ENCODE results near the gene TMEM150B. TPM values are rescaled to one million over a fixed set of nuclear protein-coding genes. Genes with fewer than 3 reads are reported as not detected.

The TMEM150B gene
- total RNA-seq, 1 donor from 2014 or later: not detected

GRCh38 chr19:55276720-55277430 lies 48.3 kb downstream of the TMEM150B start:
- TF ChIP-seq POLR2A (IDR thresholded peaks at IDR 0.05): no peak
- TF ChIP-seq POLR2AphosphoS5 (IDR thresholded peaks at IDR 0.05; ENCODE audit: insufficient read depth in 1 of 2, low read depth in 1 of 2): no peak
- no peak for TF ChIP-seq CTCF (IDR thresholded peaks at IDR 0.05)
- DNase-seq (ENCODE audit: extremely low spot score in 2 of 2): no peak
- H3K4me3 ChIP-seq: no peak overlapping the region
- no peaks in the 10 kb centered on the region for H3K9me3 ChIP-seq
- intact Hi-C loops (cut with DNase I): no loop called here
- peaks cover 0 to 47% of the 10 kb centered on the region in 2 donors for H3K36me3 ChIP-seq
- H3K27ac ChIP-seq: no peak overlapping the region
- H3K27me3 ChIP-seq: no peaks in the 10 kb centered on the region
- peaks cover 21% of the 10 kb centered on the region for H3K4me1 ChIP-seq

- no peak for DNase-seq (ENCODE audit: extremely low spot score in 2 of 2)
- Histone ChIP-seq H3K4me1 (peaks cover 21% of the 10 kb centered on the region), H3K27me3 (no peaks in the 10 kb centered on the region), H3K9me3 (no peaks in the 10 kb centered on the region), H3K36me3 (peaks cover 0 to 55% of the 10 kb centered on the region in 2 donors), H3K4me3 (no peak overlapping the region), H3K27ac (no peak overlapping the region)
- intact Hi-C loops (cut with DNase I): no loop called here
- no peak for TF ChIP-seq POLR2AphosphoS5 (IDR thresholded peaks at IDR 0.05; ENCODE audit: insufficient read depth in 1 of 2, low read depth in 1 of 2)
- TF ChIP-seq CTCF (IDR thresholded peaks at IDR 0.05): no peak
- no peak for TF ChIP-seq POLR2A (IDR thresholded peaks at IDR 0.05)
Observed at GRCh38 chr19:55275851-55276719, 49.1 kb downstream of the TMEM150B start.

DNA sequence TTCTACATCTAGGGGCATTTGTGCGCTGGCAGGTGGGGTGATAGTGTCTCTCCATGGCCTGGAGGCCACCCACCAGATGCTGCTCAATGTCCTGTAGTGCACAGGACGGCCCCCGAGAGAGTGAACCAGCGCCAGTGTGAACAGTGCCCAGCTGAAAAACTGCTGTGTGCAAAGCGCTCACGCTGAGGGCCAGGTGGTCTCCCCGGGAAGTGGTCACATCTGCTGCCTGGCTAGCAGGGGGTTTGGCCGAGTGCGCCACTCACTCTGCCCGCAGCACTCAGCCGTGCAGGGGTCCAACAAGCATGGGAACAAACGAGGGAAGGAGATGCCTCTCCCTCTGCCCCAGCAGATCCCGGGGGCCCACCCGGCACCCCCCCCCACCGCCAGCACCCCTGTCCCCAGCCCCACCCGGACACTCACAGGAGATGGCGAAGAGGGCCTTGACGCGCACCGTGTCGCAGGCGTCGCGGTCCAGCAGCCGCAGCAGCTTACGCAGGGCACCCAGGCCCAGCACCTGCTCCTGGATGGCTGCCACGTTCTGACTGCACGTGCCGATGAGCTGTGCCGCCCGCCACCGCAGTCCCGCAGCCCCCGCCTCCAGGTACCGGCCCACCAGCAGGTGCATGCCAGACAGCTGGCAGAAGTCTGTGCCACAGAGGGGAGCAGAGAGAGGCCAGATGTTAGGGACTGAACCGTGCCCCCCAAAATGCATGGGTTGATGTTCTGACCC lies 51.0 kb downstream of the TMEM150B start:
- H3K9me3 ChIP-seq: no peaks in the 10 kb centered on the region
- intact Hi-C loops (cut with DNase I): no loop called here
- H3K27me3 ChIP-seq: no peaks in the 10 kb centered on the region
- peaks cover 0 to 55% of the 10 kb centered on the region in 2 donors for H3K36me3 ChIP-seq
- H3K4me3 ChIP-seq: no peak overlapping the region
- H3K27ac ChIP-seq: no peak overlapping the region
- TF ChIP-seq CTCF (IDR thresholded peaks at IDR 0.05): no peak
- H3K4me1 ChIP-seq: peaks cover 6% of the 10 kb centered on the region
- no peak for DNase-seq (ENCODE audit: extremely low spot score in 2 of 2)

DNA sequence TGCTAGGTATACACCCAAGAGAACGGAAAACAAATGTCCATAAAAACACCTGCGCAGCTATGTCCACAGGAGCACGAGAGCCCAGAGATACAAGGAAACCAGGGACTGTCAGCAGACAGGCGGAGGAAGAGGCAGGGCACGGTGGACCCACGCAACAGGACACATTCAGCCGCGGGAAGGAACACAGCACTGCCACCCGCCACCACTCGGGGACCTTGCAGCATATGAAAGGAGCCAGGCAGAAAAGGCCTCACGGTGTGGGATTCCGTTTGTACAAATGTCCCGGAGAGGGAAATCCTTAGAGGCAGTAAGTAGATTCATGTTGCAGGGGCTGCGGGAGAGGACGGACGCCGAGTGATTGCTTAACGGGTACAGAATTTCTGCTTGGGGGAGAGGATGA lies 53.0 kb downstream of the TMEM150B start:
- H3K27ac ChIP-seq: no peak overlapping the region
- H3K4me1 ChIP-seq: no peaks in the 10 kb centered on the region
- peaks cover 0 to 50% of the 10 kb centered on the region in 2 donors for H3K36me3 ChIP-seq
- H3K27me3 ChIP-seq: no peaks in the 10 kb centered on the region
- DNase-seq (ENCODE audit: extremely low spot score in 2 of 2): no peak
- TF ChIP-seq POLR2A (IDR thresholded peaks at IDR 0.05) (no peak), POLR2AphosphoS5 (IDR thresholded peaks at IDR 0.05; ENCODE audit: insufficient read depth in 1 of 2, low read depth in 1 of 2) (no peak), CTCF (IDR thresholded peaks at IDR 0.05) (no peak)
- no peaks in the 10 kb centered on the region for H3K9me3 ChIP-seq
- H3K4me3 ChIP-seq: no peak overlapping the region
- intact Hi-C loops (cut with DNase I): no loop called here
